HAP-1 (cell line): ENCODE data around the gene PBX1.
A peak's percentile ranks its signal among the peaks of the same experiment; 100 is the strongest.

Experiments
- DNase-seq, 2 experiments: peaks; one replicate each; pipeline ENCODE4 v3.0.0-alpha.2; 2016 to 2020; ENCODE audit warnings: low spot score in 2 of 2
- H3K27me3 ChIP-seq: fragments of 250-450 bp; sonication (Bioruptor Pico); 2 replicates; pipeline ENCODE4 v1.5.1; 2020; ENCODE audit warnings: low read depth, mild to moderate bottlenecking, moderate library complexity
- H3K36me3 ChIP-seq: fragments of 250-450 bp; sonication (Bioruptor Pico); replicated peaks from 2 replicates; pipeline ENCODE4 v1.5.1; 2020; ENCODE audit warnings: mild to moderate bottlenecking
- H3K4me1 ChIP-seq: fragments of 250-450 bp; sonication (Bioruptor Pico); 2 replicates; pipeline ENCODE4 v1.5.1; 2020; ENCODE audit warnings: mild to moderate bottlenecking
- H3K4me3 ChIP-seq: fragments of 250-450 bp; sonication (Bioruptor Pico); 2 replicates; pipeline ENCODE4 v1.5.1; 2020; ENCODE audit warnings: mild to moderate bottlenecking, moderate library complexity
- H3K9me3 ChIP-seq: fragments of 250-450 bp; sonication (Bioruptor Pico); 2 replicates; pipeline ENCODE4 v1.5.1; 2020; ENCODE audit warnings: mild to moderate bottlenecking, moderate library complexity
- in situ Hi-C: fragments of 300-500 bp; cut with MboI; formaldehyde crosslinking; loops from 3 replicates; pipeline ENCODE4 v1.14.3; 2020; ENCODE audit warnings: low sequenced_read_pairs, inconsistent platforms, mixed read lengths

PBX1 gene

GRCh38 chr1:164706606-164706987, 147.6 kb downstream of the PBX1 start:
- no peak for DNase-seq
- Histone ChIP-seq H3K4me1 (no peaks in the 10 kb centered on the region; the same call in 1 of the 2 replicates), H3K4me3 (no peak overlapping the region), H3K36me3 (no peaks in the 10 kb centered on the region), H3K27me3 (no peaks in the 10 kb centered on the region), H3K9me3 (no peaks in the 10 kb centered on the region)
- in situ Hi-C loops, result no loop called here

DNA sequence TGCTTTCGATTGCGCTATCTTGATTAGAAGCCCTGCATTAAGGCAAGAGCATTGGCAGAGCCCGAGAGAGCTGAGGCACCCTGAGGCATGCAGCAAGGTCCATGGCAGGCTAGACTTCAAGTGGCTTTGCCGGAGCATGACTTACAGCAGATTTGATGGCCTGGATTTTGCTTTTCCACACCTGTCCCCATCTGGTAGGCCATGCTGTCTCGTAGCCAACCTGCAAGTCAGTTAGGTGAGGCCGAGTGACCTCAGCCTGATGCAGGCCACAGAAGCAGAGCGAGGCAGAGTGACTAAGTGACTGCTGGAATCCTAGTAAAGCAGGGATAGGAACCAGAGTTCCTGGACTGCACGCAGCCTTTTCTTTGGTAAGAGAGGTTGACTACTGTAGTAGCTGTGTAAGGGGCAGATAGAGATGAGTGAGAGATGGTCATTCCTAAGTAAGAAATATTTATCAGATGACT, 148.9 kb downstream of the PBX1 start:
- no peak for DNase-seq
- in situ Hi-C loops, result no loop called here
- no peaks in the 10 kb centered on the region for H3K27me3 ChIP-seq
- no peaks in the 10 kb centered on the region for H3K9me3 ChIP-seq
- H3K4me3 ChIP-seq, result no peak overlapping the region
- H3K36me3 ChIP-seq, result no peaks in the 10 kb centered on the region
- H3K4me1 ChIP-seq, result peaks cover 5% of the 10 kb centered on the region

GRCh38 chr1:164708596-164708995, 149.6 kb downstream of the PBX1 start:
- in situ Hi-C loops, result no loop called here
- H3K9me3 ChIP-seq, result no peaks in the 10 kb centered on the region
- no peak overlapping the region for H3K4me3 ChIP-seq
- peaks cover 12% of the 10 kb centered on the region for H3K4me1 ChIP-seq
- H3K36me3 ChIP-seq, result no peaks in the 10 kb centered on the region
- no peaks in the 10 kb centered on the region; the same call in 1 of the 2 replicates for H3K27me3 ChIP-seq
- DNase-seq, result no peak

- in situ Hi-C loops, result no loop called here
- Histone ChIP-seq H3K27me3 (no peaks in the 10 kb centered on the region; the same call in 1 of the 2 replicates), H3K9me3 (no peaks in the 10 kb centered on the region), H3K4me1 (peaks cover 17% of the 10 kb centered on the region), H3K4me3 (no peak overlapping the region), H3K36me3 (no peaks in the 10 kb centered on the region)
- DNase-seq, result no peak
These were observed 150.1 kb downstream of the PBX1 start for GRCh38 chr1:164709126-164709525.

DNA sequence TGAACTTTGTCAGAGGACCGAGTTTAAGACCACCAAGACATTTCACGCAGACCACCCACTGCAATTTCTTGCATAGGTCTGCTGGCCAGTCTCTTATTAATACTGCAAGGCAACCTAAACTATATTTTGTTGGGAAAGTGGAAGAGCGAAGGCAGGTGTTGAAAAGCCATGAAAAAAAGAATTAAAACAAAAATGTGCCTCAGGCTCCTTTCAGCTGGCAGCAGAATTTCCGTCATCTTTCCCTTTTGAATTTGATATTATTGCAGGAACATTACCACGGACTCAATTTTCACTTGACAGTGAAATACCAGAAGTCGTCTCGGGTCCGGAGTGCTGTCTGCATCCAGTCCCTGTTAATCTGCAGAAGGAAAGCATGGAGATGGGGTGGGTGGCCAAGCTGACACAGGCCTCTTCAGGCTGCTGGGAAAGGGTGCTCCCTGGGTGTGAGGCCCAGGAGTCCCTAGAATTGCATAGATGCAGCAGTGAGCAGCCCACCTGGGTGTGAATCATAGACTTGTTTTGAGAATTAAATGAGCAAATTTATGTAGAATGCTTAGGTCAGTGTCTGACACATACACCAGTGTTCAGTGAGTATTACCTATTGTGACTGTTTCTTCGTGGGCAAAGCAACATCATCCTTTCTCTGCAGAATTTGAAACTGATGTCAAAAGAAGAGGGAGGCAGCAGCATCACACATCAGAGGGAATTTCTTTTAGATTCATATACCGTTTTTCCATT, 150.7 kb downstream of the PBX1 start:
- peaks cover 17% of the 10 kb centered on the region for H3K4me1 ChIP-seq
- H3K4me3 ChIP-seq, result no peak overlapping the region
- H3K36me3 ChIP-seq, result no peaks in the 10 kb centered on the region
- no peaks in the 10 kb centered on the region for H3K9me3 ChIP-seq
- DNase-seq, result no peak
- H3K27me3 ChIP-seq, result no peaks in the 10 kb centered on the region; the same call in 1 of the 2 replicates
- in situ Hi-C loops, result no loop called here

- no peaks in the 10 kb centered on the region for H3K36me3 ChIP-seq
- in situ Hi-C loops, result no loop called here
- no peak overlapping the region for H3K4me3 ChIP-seq
- H3K27me3 ChIP-seq, result no peaks in the 10 kb centered on the region; the same call in 1 of the 2 replicates
- no peak for DNase-seq
- H3K9me3 ChIP-seq, result no peaks in the 10 kb centered on the region
- peaks cover 17% of the 10 kb centered on the region for H3K4me1 ChIP-seq
These were observed 153.4 kb downstream of the PBX1 start for GRCh38 chr1:164712131-164713036.

- DNase-seq, result peak; percentile 79 to 85
- H3K9me3 ChIP-seq, result no peaks in the 10 kb centered on the region
- peaks cover 17% of the 10 kb centered on the region for H3K4me1 ChIP-seq
- in situ Hi-C loops, result no loop called here
- no peak overlapping the region; the same call in 1 of the 2 replicates for H3K4me3 ChIP-seq
- H3K36me3 ChIP-seq, result no peaks in the 10 kb centered on the region
- H3K27me3 ChIP-seq, result no peaks in the 10 kb centered on the region; the same call in 1 of the 2 replicates
These were observed 154.6 kb downstream of the PBX1 start for GRCh38 chr1:164713456-164714207.

- no peaks in the 10 kb centered on the region; the same call in 1 of the 2 replicates for H3K27me3 ChIP-seq
- H3K4me3 ChIP-seq, result no peak overlapping the region
- H3K36me3 ChIP-seq, result no peaks in the 10 kb centered on the region
- in situ Hi-C loops, result no loop called here
- DNase-seq, result no peak
- H3K4me1 ChIP-seq, result peaks cover 21% of the 10 kb centered on the region
- H3K9me3 ChIP-seq, result no peaks in the 10 kb centered on the region
These were observed 158.2 kb downstream of the PBX1 start for GRCh38 chr1:164716992-164717703.

DNA sequence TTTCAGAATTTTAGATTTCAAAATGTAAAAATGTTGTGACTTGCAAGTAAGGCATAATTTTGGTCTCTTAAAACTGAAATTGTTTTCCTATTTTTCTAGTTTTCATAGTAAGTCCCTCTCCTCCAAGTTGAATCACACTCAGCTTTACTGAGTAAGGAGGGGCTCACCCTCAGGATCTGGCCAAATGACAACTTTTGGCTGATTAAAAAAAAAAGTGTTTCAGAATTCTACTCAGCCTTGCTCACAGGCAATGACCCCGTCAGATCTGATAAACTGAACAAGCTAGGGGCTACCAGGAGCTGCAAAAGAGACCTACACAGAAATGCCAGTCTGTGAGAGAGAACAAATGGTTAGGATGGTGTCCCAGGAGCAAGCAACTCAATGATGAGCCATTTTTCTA, 159.8 kb downstream of the PBX1 start:
- Histone ChIP-seq H3K27me3 (no peaks in the 10 kb centered on the region), H3K4me1 (peaks cover 7% of the 10 kb centered on the region), H3K36me3 (no peaks in the 10 kb centered on the region), H3K9me3 (no peaks in the 10 kb centered on the region), H3K4me3 (no peak overlapping the region)
- in situ Hi-C loops, result no loop called here
- no peak for DNase-seq

DNA sequence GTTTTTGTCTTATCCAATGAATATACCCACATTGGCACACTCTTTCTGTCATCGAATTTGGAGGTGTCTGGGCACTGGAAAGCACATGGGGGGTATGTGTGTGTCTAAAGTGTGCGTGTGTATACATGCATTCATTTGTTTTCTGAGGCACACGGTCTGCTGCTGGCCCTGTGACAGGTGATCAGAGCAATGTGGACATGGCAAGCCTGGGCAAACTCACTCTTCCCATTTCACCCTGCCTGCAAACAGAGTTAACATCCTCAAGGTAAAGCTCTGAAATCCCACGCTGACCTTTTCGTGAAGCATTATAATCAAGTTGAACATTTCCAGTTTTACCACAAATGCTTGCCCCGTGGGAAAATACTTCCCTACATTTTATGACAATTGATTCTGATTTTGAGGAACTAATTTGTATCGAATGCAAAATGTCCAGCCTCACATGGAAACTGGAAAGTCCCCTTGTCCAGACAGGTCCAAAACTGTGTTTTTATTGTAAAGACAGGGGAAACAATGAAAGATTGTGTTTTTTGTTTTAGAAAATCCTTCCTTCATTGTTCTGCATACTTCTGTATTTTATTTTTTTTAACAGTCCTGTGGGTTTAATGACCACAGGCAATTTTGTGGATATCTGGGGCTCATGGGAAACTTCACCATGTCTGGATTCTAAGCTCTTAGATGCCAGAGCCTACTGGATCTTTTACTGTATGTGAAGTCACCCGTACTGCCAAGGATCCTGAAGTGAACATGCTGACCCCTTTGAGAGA, 160.9 kb downstream of the PBX1 start:
- Histone ChIP-seq H3K27me3 (no peaks in the 10 kb centered on the region), H3K4me1 (peaks cover 4% of the 10 kb centered on the region; the same call in 1 of the 2 replicates), H3K9me3 (no peaks in the 10 kb centered on the region), H3K4me3 (no peak overlapping the region), H3K36me3 (no peaks in the 10 kb centered on the region)
- in situ Hi-C loops, result no loop called here
- no peak for DNase-seq

- Histone ChIP-seq H3K36me3 (no peaks in the 10 kb centered on the region), H3K4me3 (no peak overlapping the region), H3K4me1 (peaks cover 4% of the 10 kb centered on the region; the same call in 1 of the 2 replicates), H3K9me3 (no peaks in the 10 kb centered on the region), H3K27me3 (no peaks in the 10 kb centered on the region)
- DNase-seq, result no peak
- in situ Hi-C loops, result no loop called here
These were observed 161.7 kb downstream of the PBX1 start for GRCh38 chr1:164720440-164721227.

DNA sequence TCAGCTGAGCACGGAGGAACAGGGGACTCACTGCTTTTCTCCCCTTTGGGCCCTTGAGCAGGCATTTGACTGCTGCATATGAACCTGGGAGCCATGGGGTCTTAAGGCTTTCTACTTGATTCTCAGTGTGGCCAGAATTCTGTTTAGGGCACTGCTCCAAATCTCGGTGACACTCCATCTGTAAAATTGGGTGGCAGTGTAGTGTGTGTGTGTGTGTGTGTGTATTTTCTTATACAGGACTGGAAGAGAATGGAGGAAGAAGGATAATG, 162.2 kb downstream of the PBX1 start:
- DNase-seq, result no peak

More for the DNA sequence above, 162.2 kb downstream of the PBX1 start:
- H3K4me3 ChIP-seq, result no peak overlapping the region
- H3K9me3 ChIP-seq, result no peaks in the 10 kb centered on the region
- H3K27me3 ChIP-seq, result no peaks in the 10 kb centered on the region
- H3K4me1 ChIP-seq, result peaks cover 4% of the 10 kb centered on the region; the same call in 1 of the 2 replicates
- H3K36me3 ChIP-seq, result no peaks in the 10 kb centered on the region
- in situ Hi-C loops, result no loop called here
